ENCODE data around the gene CDH23. TPM values are rescaled to one million over a fixed set of nuclear protein-coding genes. Genes with fewer than 3 reads are reported as not detected.

Gene CDH23
- total and polyA plus RNA-seq, 9 of the 15 experiments (the other 6 are each of a cell fraction or from before 2014, with no cell fraction given), result 0.18 to 1.2 (median 0.47) TPM

GRCh38 chr10:71367271-71367670 is 29.4 kb upstream of the CDH23 start:
- intact Hi-C loops (cut with micrococcal nuclease) (no loop called here), in situ Hi-C loops (cut with MboI) (no loop called here)
- ChIA-PET POLR2A (interaction anchor here (0.6 to 1.3 kb wide), 4 partner anchors 9 to 178 kb away, joined by 3 to 4 read pairs (median 3); no protein-coding TSS in a partner anchor), CTCF (ENCODE audit: low intra/inter-chr PET ratio) (no interaction called here)
- no peak overlapping the region for H3K4me3 ChIP-seq
- DNase-seq (ENCODE audit: extremely low read depth in 1 of 4, low spot score in 3 of 4), result no peak
- no peaks in the 10 kb centered on the region for H4K20me1 ChIP-seq (replicated peaks; ENCODE audit: control insufficient read depth, insufficient read depth, low read length)
- H2AFZ ChIP-seq (ENCODE audit: low read depth, low read length), result no peak overlapping the region
- no peaks in the 10 kb centered on the region for H3K9me3 ChIP-seq (replicated peaks; ENCODE audit: control insufficient read depth, insufficient read depth, low read depth, low read length)
- H3K27me3 ChIP-seq (ENCODE audit: control insufficient read depth in 2 of 2, insufficient read depth in 2 of 2, low read length in 2 of 2), result peaks cover 0 to 11% of the 10 kb centered on the region in 2 experiments; a peak in 2 of 5 replicates
- no peaks in the 10 kb centered on the region for H3K79me2 ChIP-seq (ENCODE audit: control insufficient read depth, insufficient read depth, low read length)
- no peak for FAIRE-seq
- no peak for ATAC-seq
- H3K9me1 ChIP-seq (ENCODE audit: control insufficient read depth, insufficient read depth, low read length), result no peaks in the 10 kb centered on the region
- no peaks in the 10 kb centered on the region; a peak in 1 of 5 replicates for H3K4me1 ChIP-seq (replicated peaks in 1 of 2; ENCODE audit: control insufficient read depth in 2 of 2, insufficient read depth in 2 of 2, low read length in 2 of 2)
- peak overlapping the region in 1 of 2 experiments; percentile 52; a peak in 1 of 4 replicates for H3K9ac ChIP-seq (ENCODE audit: insufficient read depth in 1 of 2, low read depth in 2 of 2, low read length in 2 of 2)
- BruUV-seq (replicated peaks), result no TSS peak
- no peak overlapping the region for H3K4me2 ChIP-seq (ENCODE audit: insufficient read depth, low read length)
- 33% methylated on average over 2 of the region's 2 CpGs for WGBS (ENCODE audit: insufficient coverage, low coverage, missing lambda C conversion rate)
- no peak overlapping the region for H3K27ac ChIP-seq (ENCODE audit: extremely low read depth, low read depth, low read length)
- TF ChIP-seq ARNT (IDR thresholded peaks at IDR 0.05) (no peak), SMC3 (conservative IDR thresholded peaks at IDR 0.05; ENCODE audit: insufficient read depth, low read depth, low read length) (no peak), RBBP5 (IDR thresholded peaks at IDR 0.05; ENCODE audit: borderline replicate concordance, insufficient read depth, low read length, poor library complexity, severe bottlenecking) (no peak), ZNF24 (IDR thresholded peaks at IDR 0.05) (no peak), ZNF717 (CRISPR knock-in tag; IDR thresholded peaks at IDR 0.05) (no peak), ADNP (tag; IDR thresholded peaks at IDR 0.05) (no peak), POLR2H (tag; IDR thresholded peaks at IDR 0.05; ENCODE audit: low read depth) (no peak), HDAC6 (IDR thresholded peaks at IDR 0.05; ENCODE audit: low read depth, low read length) (no peak), NCOA1 (IDR thresholded peaks at IDR 0.05; ENCODE audit: low read depth) (no peak), CHD2 (IDR thresholded peaks at IDR 0.05; ENCODE audit: low read depth, low read length) (no peak), AFF4 (CRISPR knock-in tag; IDR thresholded peaks at IDR 0.05) (no peak)
- H3K36me3 ChIP-seq (ENCODE audit: control insufficient read depth, insufficient read depth, low read length), result peaks cover 7% of the 10 kb centered on the region; the same call in 1 of the 3 replicates
